Testis (tissue), 2 donors: ENCODE data around the gene ATL1.

Experiments used
- CTCF ChIP-seq, 3 experiments: fragments of 450-650 bp in 2 of 3; fragments of 200-600 bp in 1 of 3; sonication (generic) in 1 of 3; IDR thresholded peaks; one replicate each; pipeline ENCODE4 v1.5.1; 2016 to 2019; ENCODE audit warnings: antibody characterized with exemption in 3 of 3, mild to moderate bottlenecking in 2 of 3, moderate library complexity in 1 of 3
- POLR2A ChIP-seq: fragments of 450-650 bp; IDR thresholded peaks from one replicate; pipeline ENCODE4 v1.6.1; 2017; ENCODE audit warnings: antibody characterized with exemption, mild to moderate bottlenecking, moderate library complexity

GRCh38 chr14:50532502-50533240, 27.3 kb upstream of the ATL1 start, which contains the start of gene MAP4K5:
- TF ChIP-seq CTCF (IDR thresholded peaks at IDR 0.05) (peak; percentile 82 to 92 (median 91)), POLR2A (no peak)
